Naive thymus-derived CD8-positive, alpha-beta T cell (primary cell): ENCODE results near the gene FGD5. TPM values are rescaled to one million over a fixed set of nuclear protein-coding genes. Genes with fewer than 3 reads are reported as not detected.

Experiments
- ATAC-seq, 2 donors: fragments of 150-1000 bp; cut with Tn5 transposase in 1 of 2; sonication (Bioruptor Pico), chemical (Tn5 transposase) in 1 of 2; 1 replicate in 1 of 2; 2 replicates in 1 of 2; pipeline ENCODE4 v1.10.0; 2021; ENCODE audit warnings: mild to moderate bottlenecking in 2 of 2, moderate library complexity in 2 of 2
- POLR2A ChIA-PET: fragments of 350-600 bp; sonication (Branson Sonifier 250); formaldehyde crosslinking; loops from one replicate; lab custom pipeline; 2021; ENCODE audit warnings: antibody characterized with exemption; lab: Charles Lee
- DNase-seq, 10 donors: peaks; one replicate each; pipeline versions ENCODE4 v3.0.0 to v3.0.0-alpha.2; 2020 to 2022
- H3K27ac Mint-ChIP-seq, 10 donors: one replicate each; pipeline ENCODE4 v1.8.0; 2020 to 2022; ENCODE audit warnings: mild to moderate bottlenecking in 10 of 10, mixed read lengths in 10 of 10, moderate library complexity in 4 of 10, inconsistent platforms in 1 of 10
- H3K27me3 Mint-ChIP-seq, 5 donors: one replicate each; pipeline ENCODE4 v1.8.0; 2021 to 2022; ENCODE audit warnings: mixed read lengths in 5 of 5
- H3K36me3 Mint-ChIP-seq, 3 donors: one replicate each; pipeline ENCODE4 v1.8.0; 2020 to 2022; ENCODE audit warnings: mixed read lengths in 3 of 3, mild to moderate bottlenecking in 2 of 3, inconsistent platforms in 1 of 3
- H3K4me1 Mint-ChIP-seq, 4 donors: one replicate each; pipeline ENCODE4 v1.8.0; 2021 to 2022; ENCODE audit warnings: mixed read lengths in 4 of 4
- H3K4me3 Mint-ChIP-seq, 10 donors: one replicate each; pipeline ENCODE4 v1.8.0; 2020 to 2022; ENCODE audit warnings: mild to moderate bottlenecking in 10 of 10, mixed read lengths in 10 of 10, moderate library complexity in 6 of 10, inconsistent platforms in 1 of 10
- H3K9me3 Mint-ChIP-seq, 9 donors: one replicate each; pipeline ENCODE4 v1.8.0; 2020 to 2022; ENCODE audit warnings: mixed read lengths in 9 of 9, mild to moderate bottlenecking in 3 of 9, inconsistent platforms in 1 of 9, moderate library complexity in 1 of 9
- polyA plus RNA-seq, 3 donors: library from polyadenylated mRNA; unstranded; fragments of 300-500 nt; fragmentation: Illumina TruSeq; gene quantifications; one replicate each; pipeline ENCODE4 v1.2.3, GENCODE V29; 2021
- total RNA-seq, 8 experiments: library from RNA in 2 of 8; stranded (reverse) in 2 of 8; gene quantifications; one replicate each; pipeline ENCODE4 v1.2.3 and lab custom pipeline; 2021 to 2026

The FGD5 gene
- total and polyA plus RNA-seq, 5 experiments from 2014 or later = 0.05 TPM; not detected in 4

GRCh38 chr3:14857506-14857905 lies 38.7 kb downstream of the FGD5 start:
- Mint-ChIP-seq H3K4me1 (peaks cover 0 to 3% (median 0%) of the 10 kb centered on the region in 4 donors), H3K36me3 (no peaks in the 10 kb centered on the region), H3K9me3 (peaks cover 0 to 5% (median 0%) of the 10 kb centered on the region in 9 donors), H3K27me3 (peaks cover 0 to 9% (median 4%) of the 10 kb centered on the region in 5 donors), H3K4me3 (no peak overlapping the region), H3K27ac (no peak overlapping the region)
- no peak for DNase-seq
- no peak for ATAC-seq
- POLR2A ChIA-PET = interaction anchor here (1.0 kb wide), 2 partner anchors 22 to 56 kb away, joined by 3 read pairs; no protein-coding TSS in a partner anchor

GRCh38 chr3:14858105-14858504 lies 39.3 kb downstream of the FGD5 start:
- no peak for ATAC-seq
- Mint-ChIP-seq H3K36me3 (no peaks in the 10 kb centered on the region), H3K4me1 (peaks cover 0 to 3% (median 0%) of the 10 kb centered on the region in 4 donors), H3K27me3 (peaks cover 0 to 9% (median 4%) of the 10 kb centered on the region in 5 donors), H3K9me3 (peaks cover 0 to 5% (median 0%) of the 10 kb centered on the region in 9 donors), H3K27ac (no peak overlapping the region), H3K4me3 (no peak overlapping the region)
- DNase-seq = no peak
- POLR2A ChIA-PET = interaction anchor here (0.6 to 1.0 kb wide), 2 partner anchors 9 to 55 kb away, joined by 3 read pairs; no protein-coding TSS in a partner anchor

GRCh38 chr3:14859880-14860279 lies 41.1 kb downstream of the FGD5 start:
- DNase-seq = no peak
- no peaks in the 10 kb centered on the region for H3K36me3 Mint-ChIP-seq
- H3K27ac Mint-ChIP-seq = no peak overlapping the region
- no peak for ATAC-seq
- POLR2A ChIA-PET = no interaction called here
- H3K27me3 Mint-ChIP-seq = peaks cover 0 to 8% (median 3%) of the 10 kb centered on the region in 5 donors
- no peak overlapping the region for H3K4me3 Mint-ChIP-seq
- H3K4me1 Mint-ChIP-seq = peaks cover 0 to 3% (median 0%) of the 10 kb centered on the region in 4 donors
- peaks cover 0 to 5% (median 0%) of the 10 kb centered on the region in 9 donors for H3K9me3 Mint-ChIP-seq

- H3K4me1 Mint-ChIP-seq = peaks cover 0 to 3% (median 0%) of the 10 kb centered on the region in 4 donors
- no peak overlapping the region for H3K27ac Mint-ChIP-seq
- POLR2A ChIA-PET = no interaction called here
- DNase-seq (no peak), ATAC-seq (no peak)
- peaks cover 0 to 5% (median 0%) of the 10 kb centered on the region in 9 donors for H3K9me3 Mint-ChIP-seq
- no peak overlapping the region for H3K4me3 Mint-ChIP-seq
- H3K27me3 Mint-ChIP-seq = peaks cover 0 to 8% (median 3%) of the 10 kb centered on the region in 5 donors
- no peaks in the 10 kb centered on the region for H3K36me3 Mint-ChIP-seq
These were observed 42.3 kb downstream of the FGD5 start for GRCh38 chr3:14861031-14861430.

GRCh38 chr3:14861446-14862302 lies 42.9 kb downstream of the FGD5 start:
- Mint-ChIP-seq H3K36me3 (no peaks in the 10 kb centered on the region), H3K27me3 (peaks cover 0 to 8% (median 3%) of the 10 kb centered on the region in 5 donors), H3K4me3 (no peak overlapping the region), H3K9me3 (no peaks in the 10 kb centered on the region), H3K27ac (no peak overlapping the region), H3K4me1 (peaks cover 0 to 3% (median 0%) of the 10 kb centered on the region in 4 donors)
- POLR2A ChIA-PET = no interaction called here
- DNase-seq = no peak
- ATAC-seq = no peak

GRCh38 chr3:14862303-14862660 lies 43.5 kb downstream of the FGD5 start:
- POLR2A ChIA-PET = no interaction called here
- no peak overlapping the region for H3K27ac Mint-ChIP-seq
- ATAC-seq (no peak), DNase-seq (no peak)
- H3K4me1 Mint-ChIP-seq = peaks cover 0 to 3% (median 0%) of the 10 kb centered on the region in 4 donors
- H3K27me3 Mint-ChIP-seq = peaks cover 0 to 4% (median 2%) of the 10 kb centered on the region in 5 donors
- no peak overlapping the region for H3K4me3 Mint-ChIP-seq
- no peaks in the 10 kb centered on the region for H3K9me3 Mint-ChIP-seq
- H3K36me3 Mint-ChIP-seq = no peaks in the 10 kb centered on the region

- POLR2A ChIA-PET = no interaction called here
- H3K36me3 Mint-ChIP-seq = no peaks in the 10 kb centered on the region
- no peak for ATAC-seq
- no peaks in the 10 kb centered on the region for H3K9me3 Mint-ChIP-seq
- DNase-seq = no peak
- H3K4me1 Mint-ChIP-seq = peaks cover 0 to 3% (median 0%) of the 10 kb centered on the region in 4 donors
- peaks cover 0 to 3% (median 2%) of the 10 kb centered on the region in 5 donors for H3K27me3 Mint-ChIP-seq
- no peak overlapping the region for H3K27ac Mint-ChIP-seq
- no peak overlapping the region for H3K4me3 Mint-ChIP-seq
These were observed 44.0 kb downstream of the FGD5 start for GRCh38 chr3:14862661-14863230.

GRCh38 chr3:14863333-14864100 lies 44.8 kb downstream of the FGD5 start:
- no peak for ATAC-seq
- Mint-ChIP-seq H3K4me1 (peaks cover 0 to 3% (median 0%) of the 10 kb centered on the region in 4 donors), H3K36me3 (no peaks in the 10 kb centered on the region), H3K4me3 (no peak overlapping the region), H3K9me3 (no peaks in the 10 kb centered on the region), H3K27me3 (peaks cover 0 to 3% (median 0%) of the 10 kb centered on the region in 5 donors), H3K27ac (no peak overlapping the region)
- DNase-seq = no peak
- POLR2A ChIA-PET = no interaction called here

GRCh38 chr3:14864131-14864530 lies 45.4 kb downstream of the FGD5 start:
- DNase-seq (no peak), ATAC-seq (no peak)
- no peaks in the 10 kb centered on the region for H3K9me3 Mint-ChIP-seq
- H3K27ac Mint-ChIP-seq = no peak overlapping the region
- no peak overlapping the region for H3K4me3 Mint-ChIP-seq
- peaks cover 0 to 3% (median 0%) of the 10 kb centered on the region in 4 donors for H3K4me1 Mint-ChIP-seq
- POLR2A ChIA-PET = no interaction called here
- peaks cover 0 to 3% (median 0%) of the 10 kb centered on the region in 5 donors for H3K27me3 Mint-ChIP-seq
- no peaks in the 10 kb centered on the region for H3K36me3 Mint-ChIP-seq

GRCh38 chr3:14866627-14867026 lies 47.9 kb downstream of the FGD5 start:
- Mint-ChIP-seq H3K9me3 (no peaks in the 10 kb centered on the region), H3K27me3 (peaks cover 0 to 8% (median 0%) of the 10 kb centered on the region in 5 donors), H3K36me3 (no peaks in the 10 kb centered on the region), H3K27ac (no peak overlapping the region), H3K4me3 (no peak overlapping the region), H3K4me1 (peaks cover 0 to 3% (median 1%) of the 10 kb centered on the region in 4 donors)
- ATAC-seq = no peak
- POLR2A ChIA-PET = no interaction called here
- no peak for DNase-seq

- no peaks in the 10 kb centered on the region for H3K9me3 Mint-ChIP-seq
- H3K27ac Mint-ChIP-seq = peak overlapping the region in 2 of 10 donors; percentile 41 to 42
- no peaks in the 10 kb centered on the region for H3K36me3 Mint-ChIP-seq
- H3K27me3 Mint-ChIP-seq = peaks cover 0 to 9% (median 0%) of the 10 kb centered on the region in 5 donors
- ATAC-seq = no peak
- DNase-seq = no peak
- POLR2A ChIA-PET = interaction anchor here (2.4 kb wide), 1 partner anchor 14 kb away, joined by 8 read pairs; no protein-coding TSS in a partner anchor
- no peak overlapping the region for H3K4me3 Mint-ChIP-seq
- H3K4me1 Mint-ChIP-seq = peaks cover 0 to 3% (median 0%) of the 10 kb centered on the region in 4 donors
These were observed 49.3 kb downstream of the FGD5 start for GRCh38 chr3:14867936-14868570.
